GM21723 (cell line): Measurements from ENCODE around the gene RALGPS2.

ENCODE experiments used
- ATAC-seq: cut with Tn5 transposase; IDR thresholded peaks from one replicate; pipeline ENCODE4 v1.9.1; 2021; ENCODE audit warnings: mild to moderate bottlenecking, moderate library complexity; ENCODE audit not compliant: unreplicated experiment

Gene RALGPS2

DNA sequence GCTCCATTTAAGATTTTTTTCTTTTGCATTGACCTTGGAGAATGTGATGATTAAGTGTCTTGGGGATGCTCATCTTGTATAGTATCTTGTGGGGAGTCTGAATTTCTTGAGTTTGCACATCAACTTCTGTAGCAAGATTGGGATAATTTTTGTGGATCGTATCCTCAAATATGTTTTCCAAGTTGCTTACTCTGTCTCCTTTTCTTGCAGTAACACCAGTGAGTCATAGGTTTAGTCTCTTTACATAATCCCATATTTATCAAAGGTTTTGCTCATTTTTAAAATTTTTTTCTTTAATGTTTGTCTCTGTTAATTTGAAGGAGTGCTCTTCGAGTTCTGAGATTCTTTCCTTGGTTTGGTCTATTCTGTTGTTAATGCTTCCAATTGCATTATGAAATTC, 187.6 kb downstream of the RALGPS2 start:
- no peak for ATAC-seq

DNA sequence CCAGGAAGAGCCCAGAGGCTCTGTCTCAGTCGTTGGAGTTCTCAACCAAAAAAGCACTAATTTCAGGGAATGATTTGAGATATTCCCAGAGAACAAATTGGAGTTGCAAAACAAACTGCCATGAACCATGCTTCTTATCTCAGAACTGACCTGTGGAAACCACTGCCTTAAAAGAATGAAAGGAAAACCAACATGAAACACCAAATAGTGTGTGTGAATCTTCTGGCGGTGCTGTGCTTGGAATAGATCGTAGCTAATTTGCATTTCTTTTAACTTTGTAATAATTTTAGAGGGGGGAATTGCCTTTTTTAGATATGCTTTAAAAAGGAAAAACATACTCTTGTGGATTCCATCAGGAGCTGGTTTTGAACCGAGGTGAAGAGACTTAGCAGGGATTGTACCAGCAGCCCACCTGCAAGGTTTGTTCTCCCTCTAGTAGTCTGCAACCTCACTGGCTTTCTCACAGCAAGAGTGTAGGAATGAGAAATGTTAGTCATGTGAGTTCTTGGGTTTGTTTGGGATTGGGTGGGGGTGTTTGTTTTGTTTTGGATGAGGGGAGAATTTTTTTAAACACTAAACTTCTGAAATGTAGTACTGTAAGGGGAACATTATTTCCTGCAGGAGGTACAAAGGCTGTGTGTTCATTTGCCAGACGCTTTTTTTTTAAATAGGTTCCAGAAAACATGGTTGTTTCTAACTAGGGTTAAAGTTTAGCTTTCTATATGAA, 191.6 kb downstream of the RALGPS2 start:
- peak; percentile 56 for ATAC-seq

DNA sequence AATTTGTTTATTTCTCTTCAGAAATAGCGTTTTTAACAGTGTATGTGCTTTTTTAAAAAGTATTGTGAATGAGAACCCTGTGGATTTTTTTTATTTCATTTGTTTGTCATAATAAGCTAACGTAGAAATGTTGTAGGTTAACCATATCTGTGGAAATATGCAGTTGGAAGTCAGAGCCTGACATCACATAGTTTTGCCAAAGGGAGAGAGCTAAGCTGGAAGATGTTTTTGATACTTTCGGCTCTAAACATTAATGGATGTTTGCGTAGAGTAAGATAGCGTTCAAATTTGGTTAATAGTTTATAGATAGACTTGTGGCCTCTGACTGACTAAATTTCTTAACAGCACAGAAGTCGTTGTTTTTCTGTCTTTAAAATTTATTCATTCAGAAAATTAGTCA, 193.3 kb downstream of the RALGPS2 start:
- no peak for ATAC-seq

- no peak for ATAC-seq
These were observed 193.9 kb downstream of the RALGPS2 start for GRCh38 chr1:178918955-178919354.

DNA sequence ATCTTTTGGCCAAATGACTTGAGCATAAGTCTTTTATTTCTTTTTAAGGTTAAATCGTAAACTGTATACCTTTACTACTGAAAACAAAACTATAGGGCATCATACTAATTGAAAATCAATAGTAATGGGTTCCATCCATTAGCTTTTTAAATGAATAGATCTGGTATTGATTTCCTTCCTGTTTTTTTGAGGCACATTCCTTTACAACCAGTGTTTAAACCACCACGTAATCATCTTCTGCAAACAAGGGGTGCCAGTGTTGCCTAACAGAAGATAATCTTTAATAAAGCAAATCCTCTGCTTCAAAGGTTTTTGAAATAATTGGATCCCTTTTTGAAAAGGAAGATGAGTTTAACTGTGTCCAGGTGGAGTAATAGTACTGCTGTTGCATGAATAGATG, 194.5 kb downstream of the RALGPS2 start:
- ATAC-seq = no peak

- peak; percentile 59 for ATAC-seq
These were observed 196.5 kb downstream of the RALGPS2 start for GRCh38 chr1:178921499-178921898.

GRCh38 chr1:178923512-178923911, 198.5 kb downstream of the RALGPS2 start:
- ATAC-seq = no peak

GRCh38 chr1:178926046-178926445, 201.0 kb downstream of the RALGPS2 start:
- no peak for ATAC-seq

DNA sequence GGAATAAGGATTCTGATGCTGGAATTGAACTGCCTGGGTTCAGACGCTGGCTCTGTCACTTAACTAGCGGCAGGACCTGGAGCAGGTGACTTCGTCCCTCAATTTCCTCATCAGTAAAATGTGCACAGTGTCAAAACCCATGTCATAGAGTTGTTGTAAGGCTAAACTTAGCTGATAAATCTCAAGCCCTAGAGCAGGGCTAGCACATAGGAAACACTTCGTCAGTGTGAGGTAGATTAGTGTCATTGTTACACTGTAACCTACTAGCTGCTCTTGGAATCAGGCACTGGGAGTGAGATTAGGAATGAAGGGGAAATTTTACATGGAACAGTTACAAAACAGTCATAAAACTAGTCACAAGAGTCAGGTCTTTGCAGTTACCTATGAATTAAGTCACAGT, 202.0 kb downstream of the RALGPS2 start:
- ATAC-seq = no peak

DNA sequence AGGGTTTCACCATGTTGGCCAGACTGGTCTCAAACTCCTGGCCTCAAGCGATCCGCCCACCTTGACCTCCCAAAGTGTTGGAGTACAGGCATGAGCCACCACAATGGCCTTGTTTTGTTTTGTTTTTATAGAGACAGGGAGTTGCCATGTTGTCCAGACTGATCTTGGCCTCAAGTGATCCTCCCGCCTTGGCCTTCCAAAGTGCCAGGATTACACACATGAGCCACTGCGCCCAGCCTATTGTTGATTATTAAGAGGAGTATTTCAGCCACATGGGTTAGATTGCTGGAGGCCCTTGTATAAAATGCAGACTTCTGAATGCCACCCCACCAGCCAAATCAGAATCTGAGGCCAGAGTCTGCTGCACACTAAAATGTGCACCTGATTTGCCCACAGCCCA, 203.0 kb downstream of the RALGPS2 start:
- no peak for ATAC-seq

DNA sequence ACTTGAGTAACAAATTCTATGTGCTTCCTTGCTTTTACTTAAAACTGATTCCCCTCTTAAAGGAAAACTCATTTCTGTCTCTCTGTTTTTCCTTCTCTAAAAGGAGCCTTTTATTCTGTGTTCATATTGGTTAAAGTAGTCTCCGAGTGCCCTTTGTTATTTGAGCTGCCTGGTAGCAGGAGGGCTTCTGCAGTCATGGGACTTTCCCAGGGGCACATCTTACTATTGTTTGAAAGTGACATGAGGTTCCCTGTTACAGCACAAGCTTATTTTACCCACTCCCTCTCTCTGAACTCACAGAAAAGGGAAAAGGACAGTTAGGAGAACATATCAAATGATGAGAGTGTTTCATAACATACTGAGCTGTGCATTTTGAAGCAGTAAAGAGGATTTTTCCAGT, 203.9 kb downstream of the RALGPS2 start:
- ATAC-seq = peak; percentile 48

DNA sequence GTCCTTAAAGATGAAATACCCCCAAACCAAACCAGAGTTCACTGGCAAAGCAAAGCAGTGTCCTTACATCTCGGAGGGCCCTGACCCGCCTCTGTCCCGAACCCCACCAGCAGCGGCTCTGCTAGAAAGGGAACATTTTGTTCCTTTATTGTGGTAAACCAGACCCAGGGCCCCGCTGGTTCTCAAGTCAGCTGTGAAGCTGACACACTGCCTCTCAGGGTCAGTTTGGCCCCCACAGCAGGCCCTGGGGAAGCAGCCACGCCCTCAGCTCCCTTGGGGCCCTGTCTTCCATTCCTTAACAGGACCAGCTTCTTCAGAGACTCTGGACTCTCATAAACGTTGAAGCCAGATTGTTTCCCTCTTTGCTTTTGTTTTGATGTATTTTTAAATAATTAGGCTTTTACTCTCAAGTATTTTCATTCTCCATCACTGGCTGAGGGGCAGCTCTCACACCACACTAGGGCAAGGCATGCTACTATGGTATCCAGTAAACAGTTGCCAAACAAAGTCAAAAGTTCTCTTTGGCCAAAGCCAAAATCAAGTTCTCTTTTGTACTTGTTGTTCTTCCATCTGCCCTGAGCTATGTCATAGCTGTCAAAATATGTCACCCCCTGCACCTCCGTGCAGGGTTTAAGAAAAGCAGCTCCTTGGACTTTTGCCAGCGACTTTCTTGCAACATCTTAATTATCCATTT, 207.0 kb downstream of the RALGPS2 start:
- no peak for ATAC-seq

DNA sequence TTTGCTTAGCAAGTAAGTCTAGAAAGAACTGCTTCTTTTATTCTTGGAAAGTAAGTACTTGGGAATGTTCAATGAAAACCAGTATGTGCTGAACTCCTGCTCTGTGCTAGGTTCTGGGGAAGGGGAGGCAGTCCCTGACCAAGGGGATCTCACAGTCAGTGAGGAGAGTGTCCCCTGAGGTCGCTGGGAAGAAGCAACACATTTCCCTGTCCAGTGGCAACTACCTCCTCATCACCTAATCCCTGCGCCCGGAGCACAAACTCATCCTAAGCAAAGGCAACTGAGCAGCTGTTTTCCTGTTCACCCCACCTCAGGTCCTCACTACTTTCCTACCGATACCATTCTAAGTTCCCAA, 207.5 kb downstream of the RALGPS2 start:
- ATAC-seq = no peak

DNA sequence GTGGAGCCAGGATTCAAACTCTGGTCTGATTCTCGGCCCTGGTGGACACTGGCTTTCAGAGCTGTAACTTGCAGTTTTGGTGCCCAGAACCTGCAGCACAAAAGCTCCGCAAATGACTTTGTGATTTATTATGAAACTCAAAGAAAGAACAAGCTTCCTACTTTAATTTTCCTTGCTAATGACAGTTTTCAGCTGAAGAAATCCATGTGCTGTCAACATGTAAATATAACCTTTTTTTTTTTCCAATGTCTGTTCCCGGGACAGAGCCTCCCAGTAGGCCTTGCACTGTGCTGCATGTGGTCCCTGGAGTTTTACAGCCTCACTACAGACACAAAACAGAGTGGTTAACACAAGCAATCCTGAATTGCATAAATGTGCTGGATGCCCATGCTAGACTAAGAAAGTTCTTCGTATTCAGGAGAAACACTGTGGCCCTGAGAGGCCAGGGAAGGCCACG, 208.1 kb downstream of the RALGPS2 start:
- ATAC-seq = no peak

DNA sequence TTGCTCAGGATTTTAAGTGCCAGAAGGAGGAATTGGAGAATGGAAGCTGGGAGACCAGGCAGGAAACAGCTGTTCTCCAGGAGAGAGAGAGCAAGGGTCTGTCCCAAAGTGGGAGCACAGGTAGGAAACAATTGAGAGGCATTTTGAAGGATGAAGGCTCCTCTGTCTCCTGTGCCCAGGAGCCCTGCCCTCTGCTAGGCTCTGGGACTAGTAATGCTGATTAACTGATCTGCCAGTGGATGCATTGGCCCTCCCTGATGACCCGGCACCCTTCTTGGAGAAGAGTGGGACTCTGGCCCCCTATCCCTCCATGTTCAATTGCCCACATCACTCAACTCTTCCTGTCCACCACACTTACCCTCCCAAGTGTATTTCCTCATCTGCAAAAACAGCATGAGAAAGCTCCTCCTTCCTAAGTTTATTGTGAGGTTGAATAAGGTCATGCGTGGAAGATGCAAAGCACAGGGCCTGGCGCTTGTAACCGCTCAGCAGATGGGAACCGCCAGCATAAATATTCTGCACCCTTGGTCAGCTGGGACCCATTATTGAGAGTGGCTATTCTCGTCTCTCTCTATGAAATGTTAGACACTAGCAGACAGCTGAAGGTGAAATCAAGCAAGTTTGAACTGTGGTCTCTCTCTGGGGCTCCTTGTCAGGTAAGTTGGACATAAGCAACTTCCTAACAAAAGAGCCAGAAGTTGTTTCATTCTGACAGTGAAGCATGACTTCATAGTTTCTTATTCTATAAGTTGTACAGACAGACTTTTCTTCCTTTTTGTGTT, 208.9 kb downstream of the RALGPS2 start:
- no peak for ATAC-seq

DNA sequence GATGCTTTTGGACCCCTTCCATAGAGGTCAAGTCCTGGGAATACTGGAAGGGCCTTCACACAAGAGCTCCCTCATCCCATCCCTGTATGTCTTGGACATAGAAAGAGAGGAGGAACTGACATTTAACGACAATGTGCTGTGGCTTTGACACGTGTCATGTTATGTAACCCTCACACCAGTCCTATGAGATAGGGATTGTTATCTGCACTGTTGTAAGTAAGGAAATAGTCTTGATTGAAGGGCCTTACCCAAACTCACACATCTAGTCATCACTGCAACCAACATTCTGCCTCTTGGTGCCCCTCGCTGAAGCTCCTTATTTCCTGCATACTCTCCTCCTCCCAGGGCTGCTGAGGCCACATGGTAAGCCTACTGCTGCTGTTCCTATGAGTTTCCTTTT, 209.5 kb downstream of the RALGPS2 start:
- ATAC-seq = no peak

- ATAC-seq = no peak
These were observed 210.6 kb downstream of the RALGPS2 start for GRCh38 chr1:178935610-178936009.

GRCh38 chr1:178937695-178938094, 212.7 kb downstream of the RALGPS2 start:
- ATAC-seq = no peak

- no peak for ATAC-seq
These were observed 213.3 kb downstream of the RALGPS2 start for GRCh38 chr1:178938101-178938958.

DNA sequence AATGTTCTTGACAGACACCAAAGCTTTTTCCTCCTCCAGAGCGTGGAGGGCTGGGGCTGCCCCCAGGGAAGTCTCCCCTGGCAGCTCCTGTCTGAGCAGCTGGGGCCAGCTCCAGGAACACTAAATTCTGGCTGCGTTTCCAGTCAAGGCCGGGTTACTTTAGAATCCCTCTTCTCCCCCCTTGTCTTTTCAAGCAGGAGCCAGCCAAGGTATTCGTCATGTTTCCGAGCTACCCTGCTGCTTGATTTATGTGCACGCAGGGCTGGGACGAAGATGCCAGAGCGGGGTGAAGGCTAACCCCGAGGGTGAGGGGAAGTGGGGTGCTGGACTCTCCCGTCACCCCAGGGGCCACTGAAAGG, 213.9 kb downstream of the RALGPS2 start:
- no peak for ATAC-seq
